Left lung (tissue), 10 donors: ENCODE data around the gene FGFRL1. TPM values are rescaled to one million over a fixed set of nuclear protein-coding genes. Genes with fewer than 3 reads are reported as not detected.

Experiments
- ATAC-seq: fragments of 200-7000 bp; cut with Tn5 transposase; one replicate; pipeline ENCODE4 v1.9.1; 2020; ENCODE audit warnings: moderate library complexity
- DNase-seq, 4 donors: peaks; one replicate each; pipeline ENCODE4 v3.0.0-alpha.2; 2013 to 2020
- H3K27ac ChIP-seq, 2 donors: fragments of 200-600 bp; sonication (generic) in 1 of 2; one replicate each; pipeline versions ENCODE4 v1.5.0 to v1.8.0; 2020 to 2021
- H3K27me3 ChIP-seq, 2 donors: fragments of 200-600 bp; sonication (generic) in 1 of 2; one replicate each; pipeline versions ENCODE4 v1.5.0 to v1.8.0; 2020 to 2021
- H3K36me3 ChIP-seq, 2 donors: fragments of 200-600 bp; sonication (generic) in 1 of 2; one replicate each; pipeline versions ENCODE4 v1.5.0 to v1.8.0; 2020 to 2021
- H3K4me1 ChIP-seq, 2 donors: fragments of 200-600 bp; one replicate each; pipeline ENCODE4 v1.8.0; 2021
- H3K4me3 ChIP-seq, 2 donors: fragments of 200-600 bp; sonication (generic) in 1 of 2; one replicate each; pipeline versions ENCODE4 v1.5.0 to v1.8.0; 2020 to 2021; ENCODE audit warnings: mild to moderate bottlenecking in 1 of 2
- H3K9me3 ChIP-seq, 2 donors: fragments of 200-600 bp; sonication (generic) in 1 of 2; one replicate each; pipeline versions ENCODE4 v1.5.0 to v1.8.0; 2020 to 2021
- CTCF ChIP-seq, 2 donors: fragments of 200-600 bp; sonication (generic) in 1 of 2; IDR thresholded peaks; one replicate each; pipeline versions ENCODE4 v1.5.0 to v1.8.0; 2021; ENCODE audit warnings: antibody characterized with exemption in 2 of 2
- intact Hi-C, 2 donors: fragments of 100-400 bp; cut with DNase I; formaldehyde crosslinking; loops; one replicate each; pipeline versions ENCODE4 v1.11.2 to v1.14.2; 2022
- polyA plus RNA-seq, 6 donors: library from polyadenylated mRNA; unstranded; fragments of 120-200 nt; gene quantifications; one replicate each; pipeline ENCODE4 v1.2.1, GENCODE V29; 2013; ENCODE audit not compliant: insufficient read length in 6 of 6
- total RNA-seq, 2 donors: library from RNA; stranded (reverse); fragmentation: NEBNext Ultra II Directional; extraction: Animal tissue kit (Norgen Biotek cat#: 25700); gene quantifications; one replicate each; pipeline ENCODE4 v1.2.1, GENCODE V29; 2021
- donor health status: DM: no; HTN: yes; CAD: no.
- donor health status: DM: no; HTN: no; CAD: no.

Gene FGFRL1
- total and polyA plus RNA-seq, 8 donors = 16.3 to 31.2 (median 21.3) TPM

- DNase-seq = peak in 1 of 4 donors; percentile 71
- intact Hi-C loops = no loop called here
- no peak for ATAC-seq
These were observed 46.9 kb upstream of the FGFRL1 start for GRCh38 chr4:964346-965025.

GRCh38 chr4:965048-965765 is 46.2 kb upstream of the FGFRL1 start:
- TF ChIP-seq CTCF (IDR thresholded peaks at IDR 0.05) = no peak
- H3K27ac ChIP-seq = no peak overlapping the region

More at GRCh38 chr4:964346-965025, 46.9 kb upstream of the FGFRL1 start:
- no peak for TF ChIP-seq CTCF (IDR thresholded peaks at IDR 0.05)
- peaks cover 0 to 5% of the 10 kb centered on the region in 2 donors for H3K27me3 ChIP-seq
- no peaks in the 10 kb centered on the region for H3K4me1 ChIP-seq
- no peaks in the 10 kb centered on the region for H3K9me3 ChIP-seq
- no peak overlapping the region for H3K4me3 ChIP-seq
- peaks cover 0 to 83% of the 10 kb centered on the region in 2 donors for H3K36me3 ChIP-seq
- no peak overlapping the region for H3K27ac ChIP-seq

GRCh38 chr4:965766-966134 is 45.7 kb upstream of the FGFRL1 start:
- H3K4me3 ChIP-seq = no peak overlapping the region
- peaks cover 0 to 2% of the 10 kb centered on the region in 2 donors for H3K4me1 ChIP-seq
- no peak for TF ChIP-seq CTCF (IDR thresholded peaks at IDR 0.05)
- intact Hi-C loops = no loop called here
- H3K27ac ChIP-seq = no peak overlapping the region
- H3K36me3 ChIP-seq = peaks cover 0 to 71% of the 10 kb centered on the region in 2 donors
- ATAC-seq (no peak), DNase-seq (peak in 1 of 4 donors; percentile 71)
- H3K9me3 ChIP-seq = no peaks in the 10 kb centered on the region
- H3K27me3 ChIP-seq = peaks cover 0 to 5% of the 10 kb centered on the region in 2 donors

More at GRCh38 chr4:965048-965765, 46.2 kb upstream of the FGFRL1 start:
- ATAC-seq = no peak
- Histone ChIP-seq H3K9me3 (no peaks in the 10 kb centered on the region), H3K27me3 (peaks cover 0 to 5% of the 10 kb centered on the region in 2 donors), H3K36me3 (peaks cover 0 to 76% of the 10 kb centered on the region in 2 donors), H3K4me1 (no peaks in the 10 kb centered on the region), H3K4me3 (no peak overlapping the region)
- intact Hi-C loops = no loop called here
- peak in 1 of 4 donors; percentile 76 for DNase-seq

GRCh38 chr4:966266-967112 is 44.9 kb upstream of the FGFRL1 start:
- DNase-seq (peak in 1 of 4 donors; percentile 79), ATAC-seq (no peak)
- Histone ChIP-seq H3K36me3 (peaks cover 0 to 63% of the 10 kb centered on the region in 2 donors), H3K4me1 (peaks cover 0 to 9% of the 10 kb centered on the region in 2 donors), H3K27ac (no peak overlapping the region), H3K9me3 (no peaks in the 10 kb centered on the region), H3K4me3 (no peak overlapping the region), H3K27me3 (peaks cover 0 to 5% of the 10 kb centered on the region in 2 donors)
- intact Hi-C loops = no loop called here
- TF ChIP-seq CTCF (IDR thresholded peaks at IDR 0.05) = no peak
